Inferior parietal cortex (tissue), 1 donor: ENCODE measurements around the gene CAPN15.
A peak's percentile ranks its signal among the peaks of the same experiment; 100 is the strongest.

Experiments used
- DNase-seq: peaks from one replicate; pipeline ENCODE4 v3.0.0-alpha.2; 2016; ENCODE audit errors: extremely low spot score

Gene CAPN15

DNA sequence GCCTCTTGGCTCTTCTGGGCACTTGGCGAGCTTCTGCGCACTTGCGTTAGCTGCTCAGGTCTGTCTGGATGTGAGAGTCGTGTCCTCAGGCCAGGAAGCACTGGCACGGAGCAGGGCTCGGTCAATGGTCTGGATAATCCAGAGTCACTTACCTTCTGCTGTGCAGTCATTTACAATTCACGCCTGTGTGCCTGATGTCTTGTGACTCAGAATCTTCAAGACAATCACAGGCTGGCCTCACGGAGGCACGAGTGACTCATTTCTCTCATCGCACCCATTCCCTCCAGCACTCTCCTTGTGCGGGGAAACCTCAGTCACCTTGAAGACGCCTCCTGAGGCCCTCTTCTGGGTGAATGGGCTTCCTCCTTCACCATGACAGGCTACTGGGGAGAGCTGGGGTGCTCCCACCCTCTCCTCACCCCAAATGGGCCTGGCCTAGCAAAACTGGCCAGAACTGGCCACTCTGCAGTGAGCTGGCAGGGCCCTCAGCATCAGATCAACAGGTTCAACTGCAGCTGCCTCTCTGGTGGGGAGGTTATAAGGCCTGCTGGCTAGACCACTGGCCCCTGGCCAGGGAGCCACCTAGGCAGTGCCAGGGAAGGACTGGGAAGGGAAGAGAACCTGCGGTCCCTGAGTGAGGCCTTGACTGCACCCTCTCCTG, 1.9 kb upstream of the CAPN15 start:
- DNase-seq, result peak; percentile 54

- peak; percentile 22 for DNase-seq
Observed at GRCh38 chr16:526181-527014, 1.1 kb upstream of the CAPN15 start.

GRCh38 chr16:528111-529011, 849 bp downstream of the CAPN15 start:
- DNase-seq, result no peak

- no peak for DNase-seq
Observed at GRCh38 chr16:529012-529575, 1.6 kb downstream of the CAPN15 start.

DNA sequence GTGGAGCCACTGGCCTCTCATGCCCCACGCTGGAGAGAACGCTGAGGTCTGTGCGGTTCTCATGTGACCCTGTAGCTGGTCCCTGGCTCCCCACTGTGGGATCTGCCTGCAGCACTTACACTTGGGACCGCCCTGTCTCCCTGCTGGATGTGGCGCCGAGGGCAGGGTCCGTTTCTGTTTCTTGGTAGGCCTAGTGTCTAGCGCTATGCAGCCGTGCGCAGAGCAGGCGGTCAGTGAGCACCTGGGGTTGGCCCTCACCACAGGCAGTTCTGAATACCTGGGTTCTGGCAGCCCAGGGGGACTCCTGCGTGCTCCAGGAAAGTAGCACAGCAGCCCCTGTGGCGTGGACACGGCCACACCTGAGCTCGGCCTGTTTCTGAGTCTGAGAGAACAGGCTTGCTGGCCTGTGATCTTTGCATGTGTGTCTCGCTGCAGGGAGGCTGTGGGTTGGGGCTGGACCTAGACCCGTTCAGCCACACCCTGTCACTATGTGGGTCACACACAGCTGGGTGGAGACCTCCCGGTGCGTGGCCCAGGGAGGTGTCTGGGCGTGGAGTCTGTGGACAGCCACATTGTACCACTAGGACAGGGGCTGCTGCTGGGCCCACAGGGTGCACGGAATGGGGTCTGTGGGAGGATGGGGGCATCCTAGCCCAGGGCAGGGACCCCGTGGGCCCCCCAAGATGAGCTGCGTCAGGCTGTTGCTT, 2.8 kb downstream of the CAPN15 start:
- no peak for DNase-seq

GRCh38 chr16:531494-532125, 4.1 kb downstream of the CAPN15 start:
- no peak for DNase-seq

GRCh38 chr16:533391-534123, 6.0 kb downstream of the CAPN15 start:
- no peak for DNase-seq

DNA sequence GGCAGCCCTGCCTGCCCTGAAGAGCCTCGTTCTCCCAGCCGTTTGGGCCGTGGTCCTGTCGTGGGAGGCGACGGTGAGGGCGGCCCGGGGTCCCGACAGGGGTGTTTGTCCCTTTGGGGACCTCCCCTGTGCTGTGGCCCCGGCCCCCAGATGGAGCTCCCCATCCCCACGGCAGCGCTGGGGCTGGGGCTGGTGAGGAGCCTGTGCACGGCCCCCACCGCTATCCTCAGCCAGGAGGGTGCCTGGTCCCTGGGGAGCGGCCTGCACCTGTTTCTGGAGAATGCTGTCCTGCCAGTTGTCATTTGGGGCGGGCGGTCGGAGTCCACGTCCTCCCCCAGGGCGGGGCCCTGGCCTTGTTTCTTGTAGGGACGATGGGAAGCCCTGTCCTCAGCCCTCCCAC, 6.6 kb downstream of the CAPN15 start:
- DNase-seq, result no peak

- no peak for DNase-seq
Observed at GRCh38 chr16:534856-535445, 7.4 kb downstream of the CAPN15 start.

DNA sequence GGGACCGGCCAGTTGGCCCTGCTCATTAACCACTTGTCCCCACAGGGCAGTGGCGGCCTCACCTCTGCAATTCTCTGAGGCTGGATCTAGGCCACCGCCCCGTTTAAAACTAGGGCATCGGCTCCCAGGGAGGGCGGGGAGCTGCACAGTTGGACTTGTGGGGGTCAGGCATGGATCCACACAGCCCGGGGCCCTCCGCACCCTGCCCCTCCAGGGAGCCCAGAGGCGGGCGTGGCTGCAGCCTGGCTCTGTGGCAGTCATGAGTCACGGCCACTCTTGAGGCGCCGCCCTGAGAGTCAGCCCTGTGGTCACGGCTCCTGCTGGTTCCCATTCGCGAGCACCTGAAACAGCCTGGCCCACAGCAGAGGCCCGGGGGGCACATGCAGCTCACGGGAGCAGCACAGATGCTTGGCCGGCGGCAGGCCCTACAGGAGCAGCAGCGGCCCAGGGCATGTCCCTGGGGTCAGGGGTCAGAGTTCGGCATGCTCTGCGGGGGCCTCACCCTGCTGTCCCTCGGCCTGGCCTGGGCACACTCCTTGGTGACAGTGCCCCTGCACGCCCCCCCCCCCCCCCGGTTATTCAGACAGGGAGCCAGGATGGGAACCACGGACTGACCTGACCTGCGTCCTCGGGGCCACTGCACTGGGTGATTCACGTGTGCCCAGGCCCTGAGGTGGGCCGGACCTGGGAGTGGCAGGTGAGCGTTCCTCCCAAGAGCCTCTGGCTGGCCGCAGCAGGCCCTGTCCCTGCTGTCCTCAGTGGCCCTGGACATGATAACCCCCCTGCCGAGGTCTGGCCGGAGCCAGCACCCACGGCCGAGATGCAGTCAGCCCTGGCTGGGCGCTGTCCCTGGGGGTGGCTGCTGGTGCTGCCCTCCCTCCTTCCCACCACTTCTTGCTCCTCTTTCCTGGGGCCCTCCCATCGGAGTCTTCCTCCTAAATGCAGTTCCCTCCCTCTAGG, 8.2 kb downstream of the CAPN15 start:
- DNase-seq, result no peak

DNA sequence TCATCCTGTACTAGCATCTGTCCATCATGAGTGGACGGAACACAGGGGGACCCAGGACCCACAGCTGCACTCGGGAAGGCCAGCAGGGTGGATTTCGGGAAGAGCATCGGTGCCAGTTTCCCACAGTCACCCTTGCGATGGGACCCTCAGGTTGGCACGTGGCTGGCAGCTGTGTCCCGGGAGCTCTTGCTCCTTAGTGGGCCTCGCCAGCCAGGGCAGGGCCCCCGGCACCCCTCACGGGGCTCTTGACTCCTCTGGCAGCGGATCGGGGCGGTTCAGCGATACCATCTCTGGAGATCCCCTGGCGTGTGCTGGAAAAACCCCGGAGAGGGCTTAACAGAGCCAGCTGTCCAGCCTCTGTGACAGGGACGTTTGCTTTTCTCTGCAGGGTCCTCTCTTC, 9.2 kb downstream of the CAPN15 start:
- no peak for DNase-seq

GRCh38 chr16:537415-538335, 10.2 kb downstream of the CAPN15 start:
- no peak for DNase-seq

- no peak for DNase-seq
Observed at GRCh38 chr16:539901-540530, 12.5 kb downstream of the CAPN15 start.

GRCh38 chr16:540645-541340, 13.3 kb downstream of the CAPN15 start:
- DNase-seq, result no peak

DNA sequence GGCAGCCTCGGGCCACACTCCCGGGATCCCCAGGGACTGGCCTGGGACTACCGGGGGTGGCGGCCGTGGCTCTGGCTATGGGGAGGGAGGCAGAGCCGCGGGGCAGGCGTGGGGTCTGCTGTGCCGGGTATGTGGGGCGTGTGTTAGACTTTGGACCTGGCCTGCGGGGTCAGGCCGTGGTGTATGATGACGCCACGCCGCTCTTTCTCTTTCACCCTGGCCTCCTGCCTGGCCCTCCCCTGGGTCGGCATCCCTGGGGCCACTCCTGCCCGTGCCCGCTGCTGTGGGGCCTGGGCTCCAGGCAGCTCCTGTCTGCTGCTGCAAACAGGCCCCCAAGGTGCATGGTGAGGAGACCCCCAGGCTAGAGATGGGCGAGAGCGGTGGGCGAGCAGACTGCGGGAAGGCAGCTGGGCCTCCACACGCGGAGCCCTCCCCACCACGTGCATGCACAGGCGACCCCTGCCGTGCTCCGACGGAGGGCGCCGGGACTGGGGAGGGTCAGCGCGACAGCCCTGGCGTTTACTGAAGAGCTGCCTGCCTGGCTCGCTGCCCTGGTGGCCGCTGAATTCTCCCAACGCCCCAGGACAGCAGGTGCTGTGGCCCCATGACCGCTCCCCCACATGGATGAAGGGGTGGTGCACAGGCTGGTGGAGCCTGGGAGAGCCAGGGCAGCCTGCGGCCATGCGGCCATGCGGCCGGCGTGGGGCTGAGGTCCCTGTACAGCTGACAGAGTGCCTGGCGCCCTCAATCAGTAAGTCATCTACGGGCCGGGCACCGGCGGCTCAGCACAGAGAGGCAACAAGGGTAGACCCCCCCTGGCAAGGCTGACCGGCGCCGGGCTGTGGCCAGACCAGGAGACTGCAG, 16.0 kb downstream of the CAPN15 start:
- no peak for DNase-seq
